Hematopoietic multipotent progenitor cell treated with erythropoietin and hydrocortisone succinate and interleukin-3 and kit ligand, for 17 days (in vitro differentiated cells): ENCODE results near the gene C6orf136.

ENCODE experiments used
- DNase-seq: peaks from one replicate; pipeline ENCODE4 v3.0.0-alpha.2; 2015; ENCODE audit warnings: low spot score

The C6orf136 gene

GRCh38 chr6:30686908-30687658, 40.1 kb downstream of the C6orf136 start:
- DNase-seq, result no peak

- DNase-seq, result no peak
These were observed 40.9 kb downstream of the C6orf136 start for GRCh38 chr6:30687659-30688431.

DNA sequence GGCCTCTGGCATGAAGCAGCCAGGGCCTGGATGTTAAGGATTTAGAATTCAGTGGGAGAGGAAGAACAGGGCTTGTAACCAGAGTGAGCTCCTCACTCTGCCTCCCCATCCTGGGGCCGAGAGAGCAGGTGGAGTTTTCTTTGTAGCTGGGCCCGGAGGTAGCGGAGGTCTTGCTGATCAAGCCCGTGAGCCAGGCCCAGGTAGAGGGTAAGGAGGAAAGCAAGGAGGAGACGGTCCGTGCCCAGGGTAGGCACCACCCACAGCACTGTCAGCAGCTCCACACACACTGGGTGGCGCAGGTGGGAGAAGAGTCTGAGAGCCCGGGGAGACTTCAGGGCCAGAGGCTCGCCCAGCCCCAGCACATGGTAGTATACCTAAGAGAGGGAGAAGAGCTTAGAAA, 41.6 kb downstream of the C6orf136 start:
- DNase-seq, result no peak

- DNase-seq, result no peak
These were observed 42.3 kb downstream of the C6orf136 start for GRCh38 chr6:30689022-30689865.

- no peak for DNase-seq
These were observed 43.1 kb downstream of the C6orf136 start for GRCh38 chr6:30689985-30690384.

DNA sequence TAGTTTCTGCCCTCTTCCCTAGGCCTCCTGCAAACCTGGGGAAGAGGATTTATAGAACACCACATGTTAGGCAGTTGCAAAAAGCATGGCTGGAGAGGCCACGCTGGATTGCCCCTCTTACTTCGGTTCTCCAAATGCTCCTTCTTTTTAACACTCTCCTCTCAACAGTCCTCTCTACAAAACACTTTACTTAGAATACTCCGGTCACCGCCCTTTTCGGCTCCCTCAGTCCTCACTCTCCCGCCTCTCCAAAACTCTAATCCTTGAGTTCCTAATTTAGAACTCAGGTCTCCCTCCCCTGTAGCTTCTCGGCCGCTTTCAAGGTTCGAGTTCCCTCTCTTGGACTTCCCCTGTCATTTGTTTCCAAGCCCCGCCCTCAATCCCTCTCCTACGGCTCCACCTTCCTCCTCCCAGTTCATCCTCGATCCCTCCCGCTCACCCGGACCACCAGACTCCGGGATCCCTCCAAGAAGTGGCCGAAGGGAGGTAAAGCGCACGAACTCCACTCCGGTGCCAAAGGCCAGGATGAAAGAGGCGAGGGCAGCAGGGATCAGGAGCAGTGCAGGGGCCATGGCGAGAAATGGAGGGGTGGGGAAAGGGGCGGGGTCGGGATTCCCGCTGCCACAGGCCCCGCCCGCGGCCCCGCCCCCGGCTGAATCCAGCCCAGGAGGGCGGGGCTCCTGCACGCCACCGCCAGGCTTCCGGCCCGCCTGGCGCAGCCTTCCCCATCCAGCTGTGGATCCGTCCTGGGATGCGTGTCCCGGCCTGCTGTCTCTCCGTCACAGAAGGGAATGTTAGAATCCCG, 43.7 kb downstream of the C6orf136 start, which contains the start of gene NRM:
TSS of gene NRM (minus strand) at position 582 of the 805 bp plus-strand sequence. CDS start at position 572, 10 bp downstream.
- DNase-seq, result peak; percentile 67

DNA sequence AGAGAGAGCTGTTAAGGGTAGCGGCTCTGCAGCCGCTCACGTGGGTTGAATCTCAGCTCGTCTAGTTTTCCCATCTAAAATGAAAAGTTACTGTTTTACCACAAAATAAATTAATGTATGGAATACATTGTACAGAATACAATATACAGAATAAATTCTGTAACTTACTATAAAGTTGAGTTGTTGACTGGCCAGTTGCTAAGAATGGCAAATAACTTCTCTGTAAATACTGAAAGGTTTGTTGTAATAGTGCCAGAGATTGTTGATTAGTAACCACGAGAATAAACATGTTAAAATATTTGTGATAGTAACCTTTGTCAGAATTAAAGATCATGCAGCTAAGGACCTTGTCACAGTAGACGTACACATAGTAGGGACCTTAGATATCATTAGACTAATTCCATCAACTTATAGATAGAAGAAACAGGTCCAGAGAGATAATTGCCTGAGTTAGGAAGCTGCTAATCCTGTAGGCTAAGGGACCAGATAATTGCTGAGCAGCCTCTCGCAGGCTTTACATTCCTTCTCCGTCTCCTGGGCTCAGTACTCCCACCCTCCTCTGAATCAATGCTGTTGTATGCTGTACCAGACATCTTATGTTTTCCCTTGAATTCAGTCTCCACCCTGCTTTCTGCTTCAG, 44.4 kb downstream of the C6orf136 start:
- no peak for DNase-seq

DNA sequence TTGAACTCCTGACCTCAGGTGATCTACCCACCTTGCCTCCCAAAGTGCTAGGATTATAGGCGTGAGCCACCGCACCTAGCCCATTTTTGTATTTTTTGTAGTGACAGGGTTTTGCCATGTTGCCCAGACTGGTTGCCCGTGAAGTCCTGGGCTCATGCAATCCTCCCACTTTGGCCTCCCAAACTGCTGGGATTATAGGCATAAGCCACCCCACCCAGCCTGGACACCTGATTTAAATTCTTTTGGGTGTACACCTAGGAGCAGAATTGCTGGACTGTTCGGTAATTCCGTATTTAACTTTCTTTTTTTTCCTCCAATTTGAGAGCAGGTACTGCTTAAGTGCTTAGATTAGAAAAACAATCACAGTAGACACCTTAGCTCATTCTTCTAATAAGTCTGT, 49.5 kb downstream of the C6orf136 start:
- DNase-seq, result no peak

DNA sequence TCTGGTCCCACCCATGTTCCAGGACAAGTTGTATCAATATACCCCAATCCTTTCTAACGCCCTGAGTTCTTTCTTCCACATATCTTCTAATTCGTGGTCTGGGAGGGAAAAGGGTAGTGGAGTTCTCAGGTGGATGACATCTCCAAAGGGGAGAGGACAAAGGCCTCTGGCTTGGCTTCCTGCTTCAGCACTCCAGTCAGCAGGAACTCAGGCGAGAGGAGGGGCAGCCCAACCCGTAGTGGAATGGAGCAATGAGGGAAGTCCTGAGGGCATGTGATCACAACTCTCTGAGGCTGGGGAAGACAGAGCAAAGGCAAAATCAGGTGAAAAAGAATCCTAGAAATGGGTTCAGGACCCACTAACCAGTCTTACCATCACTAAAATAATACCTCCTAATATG, 53.4 kb downstream of the C6orf136 start:
- no peak for DNase-seq
